Effector memory CD8-positive, alpha-beta T cell (primary cell): ENCODE results near the gene ILF2.
"Not testable (repeated sequence)": the region's sequence is repeated elsewhere in the genome, so short reads cannot be mapped to it uniquely, and the experiment has no call there.

Experiments
- ATAC-seq: fragments of 150-1000 bp; cut with Tn5 transposase; replicated peaks from 2 replicates; pipeline ENCODE4 v1.10.0; 2021; ENCODE audit warnings: mild to moderate bottlenecking, moderate library complexity
- DNase-seq, 3 experiments: peaks; one replicate each; pipeline ENCODE4 v3.0.0; 2021
- H3K27ac Mint-ChIP-seq, 2 donors: one replicate each; pipeline ENCODE4 v1.8.0; 2022; ENCODE audit warnings: mild to moderate bottlenecking in 2 of 2, mixed read lengths in 2 of 2, moderate library complexity in 2 of 2
- H3K27me3 Mint-ChIP-seq, 2 donors: one replicate each; pipeline ENCODE4 v1.8.0; 2022; ENCODE audit warnings: mixed read lengths in 2 of 2
- H3K36me3 Mint-ChIP-seq: one replicate; pipeline ENCODE4 v1.8.0; 2022; ENCODE audit warnings: mild to moderate bottlenecking, moderate library complexity, mixed read lengths; ENCODE audit not compliant: insufficient read depth
- H3K4me1 Mint-ChIP-seq, 2 donors: one replicate each; pipeline ENCODE4 v1.8.0; 2022; ENCODE audit warnings: low read depth in 2 of 2, mixed read lengths in 2 of 2
- H3K4me3 Mint-ChIP-seq, 2 donors: one replicate each; pipeline ENCODE4 v1.8.0; 2022; ENCODE audit warnings: mild to moderate bottlenecking in 2 of 2, mixed read lengths in 2 of 2, moderate library complexity in 2 of 2
- H3K9me3 Mint-ChIP-seq, 2 donors: one replicate each; pipeline ENCODE4 v1.8.0; 2022; ENCODE audit warnings: mixed read lengths in 2 of 2
- total RNA-seq, 9 experiments: gene quantifications; one replicate each; lab custom pipeline; 2026; lab: John Stamatoyannopoulos, UW

ILF2 gene
- 103 to 657 (median 189) reads per million in 9 experiments for total RNA-seq

- Mint-ChIP-seq H3K9me3 (no peaks in the 10 kb centered on the region), H3K36me3 (peaks cover 39% of the 10 kb centered on the region)
- ATAC-seq, result peak; percentile 89
Observed at GRCh38 chr1:153670859-153671627, at the start of gene ILF2. Gene ILF2, minus strand, starts transcription at chr1:153670993. Its CDS starts 71 bp downstream, at chr1:153670922.

GRCh38 chr1:153717330-153717729 lies 46.5 kb upstream of the ILF2 start:
- Mint-ChIP-seq H3K9me3 (no peaks in the 10 kb centered on the region), H3K27me3 (peaks cover 9 to 20% of the 10 kb centered on the region in 2 donors), H3K27ac (no peak overlapping the region), H3K4me3 (no peak overlapping the region), H3K36me3 (peaks cover 3% of the 10 kb centered on the region), H3K4me1 (no peaks in the 10 kb centered on the region)
- no peak for ATAC-seq
- no peak for DNase-seq

More at GRCh38 chr1:153670859-153671627, at the start of gene ILF2:
- DNase-seq, result peak; percentile 95 to 96 (median 96)
- Mint-ChIP-seq H3K27me3 (peaks cover 0 to 1% of the 10 kb centered on the region in 2 donors), H3K27ac (no peak within 1 kb of the TSS), H3K4me3 (no peak within 1 kb of the TSS), H3K4me1 (peaks cover 5 to 18% of the 10 kb centered on the region in 2 donors)

GRCh38 chr1:153716211-153716610 lies 45.4 kb upstream of the ILF2 start:
- H3K27me3 Mint-ChIP-seq, result peaks cover 11 to 20% of the 10 kb centered on the region in 2 donors
- H3K9me3 Mint-ChIP-seq, H3K36me3 Mint-ChIP-seq, H3K27ac Mint-ChIP-seq, H3K4me3 Mint-ChIP-seq, H3K4me1 Mint-ChIP-seq, DNase-seq, ATAC-seq: not testable (repeated sequence)

DNA sequence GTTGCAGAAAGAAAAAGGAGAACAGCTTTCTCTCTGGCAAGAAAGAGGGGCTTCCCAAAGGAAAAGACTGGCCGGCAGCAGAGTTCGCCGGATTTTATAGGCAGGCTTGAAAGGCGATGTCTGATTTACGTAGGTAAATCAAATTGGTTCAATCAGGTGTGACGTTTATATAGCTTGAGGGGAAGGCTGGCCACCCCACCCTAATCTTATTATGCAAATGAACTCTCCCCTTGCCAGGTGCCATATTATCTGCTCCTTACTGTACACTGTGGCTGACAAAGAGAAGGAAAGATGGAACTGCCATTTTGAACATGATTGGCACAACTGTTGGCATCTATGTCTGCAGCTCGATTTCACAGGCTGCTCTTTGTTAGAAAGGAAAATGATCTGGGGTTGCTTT lies 40.2 kb upstream of the ILF2 start:
- H3K4me3 Mint-ChIP-seq, result no peak overlapping the region

DNA sequence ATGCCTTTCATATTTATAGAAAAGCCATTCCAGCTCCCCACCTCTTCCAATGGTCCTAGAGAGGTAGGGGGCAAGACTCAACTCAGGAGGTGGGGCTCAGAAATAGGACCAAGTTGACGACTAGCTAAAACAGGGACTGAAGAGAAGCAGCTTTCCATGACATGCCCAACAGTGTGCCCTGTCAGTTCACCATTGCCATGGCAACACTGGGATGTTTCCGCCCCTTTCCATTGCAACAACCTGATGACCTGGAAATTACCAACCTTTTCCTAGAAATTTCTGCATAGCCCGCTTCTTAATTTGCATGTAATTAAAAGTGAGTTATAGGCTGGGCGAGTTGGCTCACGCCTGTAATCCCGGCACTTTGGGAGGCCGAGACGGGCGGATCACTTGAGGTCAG lies 34.7 kb upstream of the ILF2 start:
- Mint-ChIP-seq H3K27ac (no peak overlapping the region), H3K27me3 (peaks cover 0 to under 1% of the 10 kb centered on the region in 2 donors), H3K4me3 (no peak overlapping the region), H3K4me1 (no peaks in the 10 kb centered on the region), H3K36me3 (peaks cover 3% of the 10 kb centered on the region), H3K9me3 (no peaks in the 10 kb centered on the region)
- DNase-seq (no peak), ATAC-seq (no peak)

More for the DNA sequence above, 40.2 kb upstream of the ILF2 start:
- no peak overlapping the region for H3K27ac Mint-ChIP-seq
- H3K27me3 Mint-ChIP-seq, result peaks cover 19 to 20% of the 10 kb centered on the region in 2 donors
- no peaks in the 10 kb centered on the region for H3K4me1 Mint-ChIP-seq
- no peaks in the 10 kb centered on the region for H3K9me3 Mint-ChIP-seq
- no peak for ATAC-seq
- H3K36me3 Mint-ChIP-seq, result no peaks in the 10 kb centered on the region
- no peak for DNase-seq

GRCh38 chr1:153699768-153700167 lies 29.0 kb upstream of the ILF2 start:
- Mint-ChIP-seq H3K27ac (no peak overlapping the region), H3K4me3 (no peak overlapping the region), H3K4me1 (no peaks in the 10 kb centered on the region), H3K9me3 (no peaks in the 10 kb centered on the region), H3K27me3 (peaks cover 0 to 10% of the 10 kb centered on the region in 2 donors), H3K36me3 (peaks cover 3% of the 10 kb centered on the region)
- DNase-seq (no peak), ATAC-seq (no peak)

GRCh38 chr1:153698923-153699714 lies 28.3 kb upstream of the ILF2 start:
- H3K9me3 Mint-ChIP-seq, result no peaks in the 10 kb centered on the region
- H3K27ac Mint-ChIP-seq, result no peak overlapping the region
- no peaks in the 10 kb centered on the region for H3K4me1 Mint-ChIP-seq
- H3K4me3 Mint-ChIP-seq, result no peak overlapping the region
- H3K27me3 Mint-ChIP-seq, result peaks cover 0 to 10% of the 10 kb centered on the region in 2 donors
- ATAC-seq (no peak), DNase-seq (no peak)
- peaks cover 3% of the 10 kb centered on the region for H3K36me3 Mint-ChIP-seq

DNA sequence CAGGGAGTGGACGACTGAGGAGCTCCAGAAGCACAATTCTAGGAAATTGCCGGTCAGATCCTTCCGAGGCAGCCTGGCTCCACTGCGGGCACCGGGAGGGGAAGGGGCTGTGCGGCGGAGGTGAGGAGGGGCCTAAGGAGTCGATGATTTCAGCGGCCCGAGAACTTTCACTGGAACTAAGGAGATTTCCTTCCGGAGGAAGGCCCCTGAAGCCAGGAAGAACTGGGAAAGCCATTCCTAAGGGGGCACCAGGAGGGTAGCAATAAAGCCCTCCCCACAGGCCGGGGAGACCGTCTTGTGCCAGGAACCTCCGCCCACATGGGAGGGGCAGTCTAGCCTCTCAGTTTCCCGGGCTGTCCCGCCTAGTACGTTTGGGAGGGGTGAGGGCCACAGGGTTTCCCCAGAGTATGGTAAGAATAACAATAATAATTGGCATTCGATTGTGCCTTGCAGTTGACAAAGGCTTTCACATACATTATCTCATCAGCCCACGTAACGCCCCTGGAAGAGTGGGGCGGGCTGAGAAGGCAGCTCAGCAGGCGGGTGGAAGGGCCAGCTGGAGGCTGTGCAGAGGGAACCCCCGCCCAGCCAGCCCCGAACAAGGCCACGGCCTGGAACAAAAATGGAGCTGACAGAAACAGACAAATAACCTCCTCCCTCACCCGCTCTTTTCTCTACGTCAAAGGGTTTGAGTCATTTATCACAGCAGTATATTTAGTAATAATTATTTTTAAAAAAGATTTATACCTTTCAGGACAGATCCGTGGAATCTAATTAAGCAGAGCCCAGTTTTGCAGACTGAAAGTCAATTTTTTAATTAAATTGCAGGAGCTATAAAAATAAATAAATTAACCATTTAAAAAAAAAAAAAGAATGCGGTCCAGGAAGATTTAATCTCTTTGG lies 27.5 kb upstream of the ILF2 start:
- no peaks in the 10 kb centered on the region for H3K4me1 Mint-ChIP-seq
- no peaks in the 10 kb centered on the region for H3K9me3 Mint-ChIP-seq
- no peak overlapping the region for H3K4me3 Mint-ChIP-seq
- peak overlapping the region in 1 of 2 donors; percentile 59 for H3K27ac Mint-ChIP-seq
- H3K36me3 Mint-ChIP-seq, result peaks cover 3% of the 10 kb centered on the region
- ATAC-seq (no peak), DNase-seq (no peak)
- peaks cover 0 to 15% of the 10 kb centered on the region in 2 donors for H3K27me3 Mint-ChIP-seq

DNA sequence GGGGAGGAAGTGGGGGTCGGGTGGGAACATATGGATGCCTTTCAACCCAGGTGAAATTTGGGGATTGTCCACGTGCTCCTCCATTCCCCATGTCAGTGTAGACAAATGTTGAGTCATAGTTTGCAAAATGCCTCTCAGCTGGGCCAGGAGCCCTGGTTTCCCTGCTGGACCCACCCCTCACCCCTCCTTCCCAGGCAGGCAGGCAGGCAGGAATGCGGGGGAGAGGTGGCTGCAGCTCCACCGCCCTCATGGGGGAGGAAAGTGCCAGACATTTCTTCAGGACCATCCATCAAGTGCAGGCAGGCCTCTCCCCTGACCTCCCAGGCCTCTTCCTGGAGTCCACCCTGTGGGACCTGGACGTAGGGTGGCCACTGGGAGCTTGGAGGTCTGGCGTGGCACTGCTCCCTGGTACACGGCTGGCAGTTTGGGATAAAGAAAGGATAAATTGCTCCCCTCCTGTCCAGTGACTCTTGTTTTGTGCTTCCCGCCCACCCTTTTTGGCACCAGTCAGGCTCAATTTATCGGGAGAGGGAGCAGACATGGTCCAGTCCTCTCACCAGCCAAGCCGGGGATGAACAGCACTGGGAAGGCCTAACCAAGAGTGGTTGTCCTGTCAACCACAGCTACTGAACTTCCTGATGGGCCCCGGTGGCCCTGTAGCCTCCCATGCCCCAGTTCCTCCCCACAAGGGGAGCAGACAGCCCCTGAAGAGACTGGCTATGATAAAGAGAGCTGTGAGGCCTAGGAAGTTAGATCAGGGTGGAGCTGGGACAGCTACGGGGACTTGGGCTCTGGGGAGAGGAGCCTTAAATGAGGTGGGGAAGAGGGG lies 26.6 kb upstream of the ILF2 start:
- Mint-ChIP-seq H3K36me3 (peaks cover 3% of the 10 kb centered on the region), H3K4me3 (no peak overlapping the region), H3K9me3 (no peaks in the 10 kb centered on the region), H3K27ac (peak overlapping the region in 1 of 2 donors; percentile 59), H3K27me3 (peaks cover 0 to 17% of the 10 kb centered on the region in 2 donors), H3K4me1 (no peaks in the 10 kb centered on the region)
- ATAC-seq, result no peak
- DNase-seq, result no peak

DNA sequence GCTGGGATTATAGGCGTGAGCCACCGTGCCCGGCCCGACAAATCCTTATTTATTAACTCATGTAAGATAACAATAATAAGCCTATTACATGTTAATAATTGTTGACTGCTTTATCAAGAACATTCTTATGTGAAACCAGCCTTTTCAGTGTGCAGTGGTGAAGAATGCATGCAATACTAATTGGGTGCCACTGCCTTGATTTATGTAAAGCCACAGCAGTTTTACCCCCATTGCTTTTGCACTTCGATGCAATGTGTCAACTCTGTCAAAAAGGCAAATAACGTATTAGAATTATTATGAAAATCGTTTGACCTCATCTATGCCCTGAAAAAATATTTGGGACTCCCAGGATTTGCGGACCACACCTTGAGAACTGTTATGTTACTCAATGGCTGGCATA lies 25.9 kb upstream of the ILF2 start:
- H3K4me1 Mint-ChIP-seq, result no peaks in the 10 kb centered on the region
- H3K4me3 Mint-ChIP-seq, result no peak overlapping the region
- H3K27me3 Mint-ChIP-seq, result peaks cover 0 to 17% of the 10 kb centered on the region in 2 donors

DNA sequence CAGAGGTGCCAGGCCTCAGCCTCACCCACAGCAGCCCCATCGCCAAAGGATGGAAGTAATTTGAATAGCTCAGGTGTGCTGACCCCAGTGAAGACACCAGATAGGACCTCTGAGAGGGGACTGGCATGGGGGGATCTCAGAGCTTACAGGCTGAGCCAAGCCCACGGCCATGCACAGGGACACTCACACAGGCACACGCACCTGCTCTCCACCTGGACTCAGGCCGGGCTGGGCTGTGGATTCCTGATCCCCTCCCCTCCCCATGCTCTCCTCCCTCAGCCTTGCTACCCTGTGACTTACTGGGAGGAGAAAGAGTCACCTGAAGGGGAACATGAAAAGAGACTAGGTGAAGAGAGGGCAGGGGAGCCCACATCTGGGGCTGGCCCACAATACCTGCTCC lies 22.7 kb upstream of the ILF2 start:
- DNase-seq (no peak), ATAC-seq (no peak)
- Mint-ChIP-seq H3K4me1 (no peaks in the 10 kb centered on the region), H3K9me3 (no peaks in the 10 kb centered on the region), H3K4me3 (no peak overlapping the region), H3K27me3 (peaks cover 4 to 24% of the 10 kb centered on the region in 2 donors), H3K27ac (peak overlapping the region in 1 of 2 donors; percentile 45), H3K36me3 (peaks cover 4% of the 10 kb centered on the region)

More for the DNA sequence above, 25.9 kb upstream of the ILF2 start:
- ATAC-seq (no peak), DNase-seq (no peak)
- Mint-ChIP-seq H3K36me3 (peaks cover 3% of the 10 kb centered on the region), H3K9me3 (no peaks in the 10 kb centered on the region), H3K27ac (no peak overlapping the region)

GRCh38 chr1:153688736-153689328 lies 18.0 kb upstream of the ILF2 start:
- Mint-ChIP-seq H3K27ac (no peak overlapping the region), H3K36me3 (peaks cover 9% of the 10 kb centered on the region)
- ATAC-seq, result no peak

More at GRCh38 chr1:153688736-153689328, 18.0 kb upstream of the ILF2 start:
- peaks cover 29 to 53% of the 10 kb centered on the region in 2 donors for H3K27me3 Mint-ChIP-seq
- no peak for DNase-seq
- H3K4me1 Mint-ChIP-seq, result no peaks in the 10 kb centered on the region
- H3K4me3 Mint-ChIP-seq, result no peak overlapping the region
- H3K9me3 Mint-ChIP-seq, result no peaks in the 10 kb centered on the region
